Neural progenitor cell (in vitro differentiated cells): Measurements from ENCODE around the gene HLA-F. TPM values are rescaled to one million over a fixed set of nuclear protein-coding genes. Genes with fewer than 3 reads are reported as not detected.

ENCODE experiments used
- DNase-seq: peaks from one replicate; pipeline ENCODE4 v3.0.0-alpha.2; 2016; ENCODE audit warnings: low spot score
- H2AFZ ChIP-seq: fragments of 200-600 bp; sonication (generic); replicated peaks from 2 replicates; pipeline ENCODE4 v1.6.1; 2016; ENCODE audit warnings: antibody characterized with exemption
- H3F3A ChIP-seq: fragments of 200-600 bp; sonication (generic); 2 replicates; pipeline ENCODE4 v1.6.1; 2016; ENCODE audit warnings: antibody characterized with exemption, low read depth
- H3K27ac ChIP-seq: fragments of 200-600 bp; sonication (generic); 2 replicates; pipeline ENCODE4 v1.5.1; 2016; ENCODE audit warnings: mild to moderate bottlenecking
- H3K27me3 ChIP-seq: fragments of 200-600 bp; sonication (generic); 2 replicates; pipeline ENCODE4 v1.6.1; 2016; ENCODE audit warnings: mild to moderate bottlenecking, moderate library complexity
- H3K36me3 ChIP-seq: fragments of 200-600 bp; sonication (generic); 2 replicates; pipeline ENCODE4 v1.5.1; 2016
- H3K4me1 ChIP-seq: fragments of 200-600 bp; sonication (generic); 2 replicates; pipeline ENCODE4 v1.6.1; 2016; ENCODE audit warnings: mixed run types
- H3K4me2 ChIP-seq: fragments of 200-600 bp; sonication (generic); 2 replicates; pipeline ENCODE4 v1.6.1; 2016
- H3K4me3 ChIP-seq: fragments of 200-600 bp; sonication (generic); 2 replicates; pipeline ENCODE4 v1.5.1; 2016
- H3K79me2 ChIP-seq: fragments of 200-600 bp; sonication (generic); 2 replicates; pipeline ENCODE4 v1.6.1; 2016; ENCODE audit warnings: low read depth
- H3K9ac ChIP-seq: fragments of 200-600 bp; sonication (generic); 2 replicates; pipeline ENCODE4 v1.6.1; 2016
- H3K9me3 ChIP-seq: fragments of 200-600 bp; sonication (generic); 2 replicates; pipeline ENCODE4 v1.5.1; 2016; ENCODE audit warnings: low read depth
- H4K20me1 ChIP-seq: fragments of 200-600 bp; sonication (generic); 2 replicates; pipeline ENCODE4 v1.6.1; 2016; ENCODE audit warnings: low read depth
- H3K27ac Mint-ChIP-seq: 3 replicates; pipeline ENCODE4 v1.8.0; 2021; ENCODE audit warnings: mixed read lengths
- H3K27me3 Mint-ChIP-seq: 2 replicates; pipeline ENCODE4 v1.8.0; 2022; ENCODE audit warnings: low read depth, mild to moderate bottlenecking, inconsistent platforms, moderate library complexity, mixed read lengths; ENCODE audit not compliant: insufficient read depth
- H3K36me3 Mint-ChIP-seq: 3 replicates; pipeline ENCODE4 v1.8.0; 2021; ENCODE audit warnings: mixed read lengths
- H3K4me1 Mint-ChIP-seq: 3 replicates; pipeline ENCODE4 v1.8.0; 2021; ENCODE audit warnings: mixed read lengths
- H3K4me3 Mint-ChIP-seq: 3 replicates; pipeline ENCODE4 v1.8.0; 2021; ENCODE audit warnings: mild to moderate bottlenecking, moderate library complexity, mixed read lengths
- H3K9me3 Mint-ChIP-seq: 3 replicates; pipeline ENCODE4 v1.8.0; 2020; ENCODE audit warnings: mixed read lengths
- EZH2 ChIP-seq: fragments of 200-600 bp; sonication (generic); IDR thresholded peaks from 2 replicates; pipeline ENCODE4 v1.6.1; 2017; ENCODE audit warnings: antibody characterized with exemption, mild to moderate bottlenecking, moderate library complexity
- EZH2phosphoT487 ChIP-seq: fragments of 200-600 bp; sonication (generic); IDR thresholded peaks from 2 replicates; pipeline ENCODE4 v1.6.1; 2017; ENCODE audit warnings: antibody characterized with exemption
- total RNA-seq: library from RNA; depleted of rRNA; stranded (reverse); fragments of >200 nt; gene quantifications from 2 replicates; pipeline ENCODE4 v1.2.3, GENCODE V29; 2015; ENCODE audit warnings: low replicate concordance
- TF ChIP-seq, protein P1 (sequence below): fragments of 200-600 bp; sonication (generic); IDR thresholded peaks from 2 replicates; pipeline ENCODE4 v1.5.1; 2017; ENCODE audit warnings: antibody characterized with exemption, mild to moderate bottlenecking

The HLA-F gene
- total RNA-seq, 1 donor from 2014 or later = not detected

DNA sequence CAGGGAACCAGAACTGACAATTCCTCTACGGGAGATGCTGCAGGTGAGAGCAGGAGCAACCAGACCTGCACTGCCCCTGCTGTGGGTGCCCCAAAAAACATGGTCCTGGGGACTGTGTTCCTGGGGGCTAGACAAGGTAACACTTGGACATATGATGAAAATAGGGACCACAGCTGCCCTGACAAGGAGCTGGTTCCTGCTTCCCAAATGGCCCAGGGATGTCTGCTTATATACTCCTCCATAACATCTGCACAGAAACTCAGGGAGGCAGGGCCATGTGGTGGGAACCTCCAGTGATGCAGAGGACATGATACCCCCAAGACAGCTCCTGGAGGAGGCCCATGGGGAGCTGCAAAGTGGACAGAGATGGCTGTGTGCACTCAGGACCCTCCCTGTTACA is 19.8 kb downstream of the HLA-F start:
- no peak overlapping the region for H3K4me3 Mint-ChIP-seq
- H3K79me2 ChIP-seq = no peaks in the 10 kb centered on the region
- no peaks in the 10 kb centered on the region for H3K36me3 Mint-ChIP-seq
- no peak overlapping the region for H3K4me2 ChIP-seq
- H3K36me3 ChIP-seq = no peaks in the 10 kb centered on the region
- no peak overlapping the region for H3K4me3 ChIP-seq
- no peaks in the 10 kb centered on the region for H3F3A ChIP-seq
- peaks cover 25% of the 10 kb centered on the region for H3K27me3 ChIP-seq
- no peaks in the 10 kb centered on the region for H3K4me1 ChIP-seq
- no peak overlapping the region for H3K9ac ChIP-seq
- H3K9me3 ChIP-seq = no peaks in the 10 kb centered on the region
- peaks cover 3% of the 10 kb centered on the region for H4K20me1 ChIP-seq
- no peak overlapping the region for H2AFZ ChIP-seq
- H3K27me3 Mint-ChIP-seq = peaks cover 38% of the 10 kb centered on the region
- H3K27ac Mint-ChIP-seq = no peak overlapping the region
- no peak for TF ChIP-seq EZH2
- TF ChIP-seq, protein P1, sequence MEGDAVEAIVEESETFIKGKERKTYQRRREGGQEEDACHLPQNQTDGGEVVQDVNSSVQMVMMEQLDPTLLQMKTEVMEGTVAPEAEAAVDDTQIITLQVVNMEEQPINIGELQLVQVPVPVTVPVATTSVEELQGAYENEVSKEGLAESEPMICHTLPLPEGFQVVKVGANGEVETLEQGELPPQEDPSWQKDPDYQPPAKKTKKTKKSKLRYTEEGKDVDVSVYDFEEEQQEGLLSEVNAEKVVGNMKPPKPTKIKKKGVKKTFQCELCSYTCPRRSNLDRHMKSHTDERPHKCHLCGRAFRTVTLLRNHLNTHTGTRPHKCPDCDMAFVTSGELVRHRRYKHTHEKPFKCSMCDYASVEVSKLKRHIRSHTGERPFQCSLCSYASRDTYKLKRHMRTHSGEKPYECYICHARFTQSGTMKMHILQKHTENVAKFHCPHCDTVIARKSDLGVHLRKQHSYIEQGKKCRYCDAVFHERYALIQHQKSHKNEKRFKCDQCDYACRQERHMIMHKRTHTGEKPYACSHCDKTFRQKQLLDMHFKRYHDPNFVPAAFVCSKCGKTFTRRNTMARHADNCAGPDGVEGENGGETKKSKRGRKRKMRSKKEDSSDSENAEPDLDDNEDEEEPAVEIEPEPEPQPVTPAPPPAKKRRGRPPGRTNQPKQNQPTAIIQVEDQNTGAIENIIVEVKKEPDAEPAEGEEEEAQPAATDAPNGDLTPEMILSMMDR = no peak
- TF ChIP-seq EZH2phosphoT487 = no peak
- no peak overlapping the region for H3K27ac ChIP-seq
- peaks cover 3% of the 10 kb centered on the region for H3K4me1 Mint-ChIP-seq
- no peaks in the 10 kb centered on the region for H3K9me3 Mint-ChIP-seq
- DNase-seq = no peak

DNA sequence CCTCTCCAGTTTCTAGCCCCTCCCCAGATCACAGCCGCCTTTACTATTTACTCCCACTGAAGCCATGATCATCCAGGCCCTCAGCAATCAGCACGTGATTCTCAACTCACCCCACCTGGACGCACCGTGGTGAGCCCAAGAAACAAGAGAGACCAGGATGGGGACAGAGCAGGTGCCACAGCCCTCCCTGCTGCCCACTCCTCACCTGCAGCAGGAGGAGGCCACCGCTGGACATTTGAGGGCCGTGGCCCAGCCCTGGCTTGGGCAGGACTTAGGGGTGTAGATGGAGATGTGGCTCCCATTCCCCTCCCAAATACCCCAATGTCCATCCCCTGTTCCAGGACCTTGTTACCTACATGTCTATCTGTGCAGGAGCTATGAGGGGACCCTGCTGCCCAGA is 20.3 kb downstream of the HLA-F start:
- Mint-ChIP-seq H3K4me3 (no peak overlapping the region), H3K4me1 (peaks cover 5% of the 10 kb centered on the region), H3K36me3 (no peaks in the 10 kb centered on the region), H3K27ac (no peak overlapping the region), H3K27me3 (peaks cover 43% of the 10 kb centered on the region), H3K9me3 (no peaks in the 10 kb centered on the region)
- no peak for DNase-seq
- no peak overlapping the region for H3K27ac ChIP-seq
- TF ChIP-seq EZH2 (no peak), EZH2phosphoT487 (no peak)
- TF ChIP-seq, protein P1 = no peak
- H3K9me3 ChIP-seq = no peaks in the 10 kb centered on the region
- H3K4me1 ChIP-seq = no peaks in the 10 kb centered on the region
- no peaks in the 10 kb centered on the region for H3K36me3 ChIP-seq
- H3K9ac ChIP-seq = no peak overlapping the region
- H3K27me3 ChIP-seq = peaks cover 31% of the 10 kb centered on the region
- no peak overlapping the region for H2AFZ ChIP-seq
- H3K79me2 ChIP-seq = no peaks in the 10 kb centered on the region
- no peak overlapping the region for H3K4me3 ChIP-seq
- H4K20me1 ChIP-seq = peaks cover 4% of the 10 kb centered on the region
- no peaks in the 10 kb centered on the region for H3F3A ChIP-seq
- H3K4me2 ChIP-seq = no peak overlapping the region

DNA sequence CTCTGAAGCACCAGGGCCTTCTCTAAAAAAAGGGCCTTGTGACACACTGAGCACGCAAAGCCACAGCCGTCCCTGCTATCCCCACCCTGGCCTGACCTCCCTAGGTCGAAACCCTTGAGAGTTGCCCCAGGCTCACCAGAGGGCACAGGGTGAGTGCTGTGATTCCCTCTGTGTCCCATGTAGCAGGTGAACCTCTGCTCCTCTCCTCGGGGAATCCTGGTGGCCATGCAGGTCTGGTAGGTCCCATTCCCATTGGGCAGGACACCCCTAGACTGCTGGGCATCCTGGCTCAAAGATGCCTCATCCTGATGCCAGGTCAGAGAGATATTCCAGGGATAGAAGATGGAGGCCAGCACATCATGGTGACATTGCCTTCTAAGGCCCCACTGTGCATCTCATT is 20.9 kb downstream of the HLA-F start:
- peaks cover 45% of the 10 kb centered on the region for H3K27me3 Mint-ChIP-seq
- H3K4me1 ChIP-seq = no peaks in the 10 kb centered on the region
- peaks cover 5% of the 10 kb centered on the region for H3K4me1 Mint-ChIP-seq
- no peak for DNase-seq
- H3K9me3 ChIP-seq = no peaks in the 10 kb centered on the region
- no peak overlapping the region for H3K9ac ChIP-seq
- no peaks in the 10 kb centered on the region for H3K36me3 ChIP-seq
- H3K27ac Mint-ChIP-seq = no peak overlapping the region
- no peak overlapping the region for H3K4me3 Mint-ChIP-seq
- TF ChIP-seq EZH2phosphoT487 (no peak), EZH2 (no peak)
- TF ChIP-seq, protein P1 = no peak
- H2AFZ ChIP-seq = no peak overlapping the region
- no peak overlapping the region for H3K27ac ChIP-seq
- no peaks in the 10 kb centered on the region for H3K79me2 ChIP-seq
- H3K4me2 ChIP-seq = no peak overlapping the region
- no peaks in the 10 kb centered on the region for H3K9me3 Mint-ChIP-seq
- no peak overlapping the region for H3K4me3 ChIP-seq
- no peaks in the 10 kb centered on the region for H3F3A ChIP-seq
- H3K36me3 Mint-ChIP-seq = no peaks in the 10 kb centered on the region
- H4K20me1 ChIP-seq = peaks cover 4% of the 10 kb centered on the region
- peaks cover 36% of the 10 kb centered on the region for H3K27me3 ChIP-seq
